ENCODE measurements around the gene RBP3. TPM values are rescaled to one million over a fixed set of nuclear protein-coding genes. Genes with fewer than 3 reads are reported as not detected.

Gene RBP3
- total RNA-seq, 1 experiment from 2014 or later = not detected

GRCh38 chr10:47369251-47369894 is 21.2 kb downstream of the RBP3 start:
- intact Hi-C loops (cut with micrococcal nuclease) = no loop called here
- H3K9me3 ChIP-seq (ENCODE audit: control insufficient read depth in 1 of 2, insufficient read depth in 1 of 2, low read depth in 1 of 2, low read length in 2 of 2) = no peaks in the 10 kb centered on the region
- H2AFZ ChIP-seq (ENCODE audit: low read depth, low read length, poor library complexity, severe bottlenecking) = no peak overlapping the region
- CTCF ChIA-PET = no interaction called here
- H3K27me3 ChIP-seq (ENCODE audit: insufficient read depth, low read length) = no peaks in the 10 kb centered on the region
- H3K27ac ChIP-seq (ENCODE audit: low read depth, low read length) = no peak overlapping the region
- no peak overlapping the region for H3K4me3 ChIP-seq (replicated peaks in 1 of 2; ENCODE audit: low read depth in 1 of 2, low read length in 2 of 2)
- ATAC-seq (no peak), DNase-seq (ENCODE audit: low read depth, low spot score) (no peak)
- no TSS peak for BruUV-seq (replicated peaks)
- H3K9me2 ChIP-seq (ENCODE audit: insufficient read depth) = no peaks in the 10 kb centered on the region
- no peaks in the 10 kb centered on the region for H3K79me2 ChIP-seq (ENCODE audit: insufficient read depth, low read length)
- POLR2A ChIA-PET = no interaction called here
- RAD21 ChIA-PET (ENCODE audit: low non-redundant PET in 1 of 2, low total read pairs in 2 of 2, uncharacterized antibody in 2 of 2, unreplicated experiment in 2 of 2) = no interaction called here
- H4K20me1 ChIP-seq (ENCODE audit: insufficient read depth) = no peaks in the 10 kb centered on the region
- TF ChIP-seq CEBPB (IDR thresholded peaks at IDR 0.05; ENCODE audit: low read depth) (no peak), EZH2phosphoT487 (IDR thresholded peaks at IDR 0.05; ENCODE audit: borderline replicate concordance) (no peak), ZFX (IDR thresholded peaks at IDR 0.05) (no peak), CBX3 (IDR thresholded peaks at IDR 0.05; ENCODE audit: low read depth) (no peak), ZBTB33 (IDR thresholded peaks at IDR 0.05; ENCODE audit: extremely low read depth, insufficient replicate concordance, low read length) (no peak), CTCF (IDR thresholded peaks at IDR 0.05 in 2 of 3, conservative IDR thresholded peaks at IDR 0.05 in 1 of 3; ENCODE audit: borderline replicate concordance in 1 of 3, insufficient read depth in 1 of 3, low read depth in 2 of 3, low read length in 2 of 3) (no peak)
- peaks cover 0 to 4% of the 10 kb centered on the region in 2 experiments; a peak in 1 of 4 replicates for H3K4me1 ChIP-seq (ENCODE audit: control insufficient read depth in 1 of 2, insufficient read depth in 2 of 2, low read length in 2 of 2)
- H3K36me3 ChIP-seq (ENCODE audit: control insufficient read depth in 1 of 2, insufficient read depth in 2 of 2, low read length in 2 of 2) = no peaks in the 10 kb centered on the region
- H3K9ac ChIP-seq (ENCODE audit: low read length) = no peak overlapping the region
- no peak overlapping the region for H3K4me2 ChIP-seq (ENCODE audit: low read length)
